HFF-Myc (cell line): Measurements from ENCODE around the gene IL1RAP.
"Not testable (repeated sequence)": the region's sequence is repeated elsewhere in the genome, so short reads cannot be mapped to it uniquely, and the experiment has no call there.

Experiments used
- DNase-seq: peaks from one replicate; pipeline ENCODE4 v3.0.0-alpha.2; 2011; ENCODE audit warnings: low read depth; ENCODE audit errors: extremely low read depth
- H3K4me3 ChIP-seq: replicated peaks from 2 replicates; pipeline ENCODE4 v1.5.1; 2011; ENCODE audit warnings: low read depth, mild to moderate bottlenecking, control low read depth, low read length
- TF ChIP-seq, protein P1 (sequence below): IDR thresholded peaks from 2 replicates; pipeline ENCODE4 v1.5.1; 2012; ENCODE audit warnings: mild to moderate bottlenecking, low read depth, low read length, control low read depth; ENCODE audit errors: missing control alignments

Gene IL1RAP

DNA sequence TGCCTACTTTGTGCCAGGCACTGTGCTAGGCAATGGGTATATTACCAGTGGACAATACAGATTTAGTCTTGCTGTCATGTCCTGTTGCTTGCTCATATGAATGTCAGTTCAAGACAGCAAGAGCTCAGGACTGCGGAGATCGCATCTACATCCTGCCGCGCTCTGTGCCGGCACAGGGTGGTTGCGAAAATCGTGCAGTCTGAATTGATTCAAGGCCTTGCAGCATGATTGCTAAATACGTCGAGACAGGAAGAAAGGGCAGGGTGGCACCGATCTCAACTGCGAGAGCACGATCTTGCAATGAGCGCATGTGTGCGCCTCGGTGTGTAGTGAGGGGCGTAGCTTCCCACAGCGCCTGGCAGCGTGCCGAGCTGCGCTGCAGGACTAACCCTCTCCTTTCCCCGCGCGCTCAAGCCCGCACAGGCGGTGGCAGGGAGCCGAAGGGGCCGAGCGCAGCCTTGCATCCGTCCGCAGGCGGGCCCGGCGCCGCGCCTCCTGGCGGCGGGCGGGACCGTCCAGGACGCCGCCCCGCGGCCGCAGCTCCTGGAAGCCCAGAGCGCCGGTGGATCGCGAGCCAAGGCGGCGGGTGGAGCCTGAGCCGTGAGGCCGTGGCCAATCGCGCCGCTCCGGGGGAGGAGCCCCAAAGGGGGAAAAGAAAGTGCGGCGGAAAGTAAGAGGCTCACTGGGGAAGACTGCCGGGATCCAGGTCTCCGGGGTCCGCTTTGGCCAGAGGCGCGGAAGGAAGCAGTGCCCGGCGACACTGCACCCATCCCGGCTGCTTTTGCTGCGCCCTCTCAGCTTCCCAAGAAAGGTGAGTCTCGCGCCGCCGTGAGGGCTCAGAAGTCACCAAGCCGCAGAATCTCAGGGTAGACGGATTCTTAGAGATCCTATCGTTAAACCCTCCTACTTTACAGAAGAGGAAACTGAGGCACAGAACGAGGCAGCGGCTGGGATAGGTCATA, at the start of gene IL1RAP:
Gene IL1RAP (plus strand): TSS at position 677 of the 962 bp plus-strand sequence. CDS start 50,205 bp downstream, outside the sequence.
- H3K4me3 ChIP-seq = peak within 1 kb of the TSS; percentile 81
- TF ChIP-seq, protein P1, sequence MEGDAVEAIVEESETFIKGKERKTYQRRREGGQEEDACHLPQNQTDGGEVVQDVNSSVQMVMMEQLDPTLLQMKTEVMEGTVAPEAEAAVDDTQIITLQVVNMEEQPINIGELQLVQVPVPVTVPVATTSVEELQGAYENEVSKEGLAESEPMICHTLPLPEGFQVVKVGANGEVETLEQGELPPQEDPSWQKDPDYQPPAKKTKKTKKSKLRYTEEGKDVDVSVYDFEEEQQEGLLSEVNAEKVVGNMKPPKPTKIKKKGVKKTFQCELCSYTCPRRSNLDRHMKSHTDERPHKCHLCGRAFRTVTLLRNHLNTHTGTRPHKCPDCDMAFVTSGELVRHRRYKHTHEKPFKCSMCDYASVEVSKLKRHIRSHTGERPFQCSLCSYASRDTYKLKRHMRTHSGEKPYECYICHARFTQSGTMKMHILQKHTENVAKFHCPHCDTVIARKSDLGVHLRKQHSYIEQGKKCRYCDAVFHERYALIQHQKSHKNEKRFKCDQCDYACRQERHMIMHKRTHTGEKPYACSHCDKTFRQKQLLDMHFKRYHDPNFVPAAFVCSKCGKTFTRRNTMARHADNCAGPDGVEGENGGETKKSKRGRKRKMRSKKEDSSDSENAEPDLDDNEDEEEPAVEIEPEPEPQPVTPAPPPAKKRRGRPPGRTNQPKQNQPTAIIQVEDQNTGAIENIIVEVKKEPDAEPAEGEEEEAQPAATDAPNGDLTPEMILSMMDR = peak; percentile 20
- peak; percentile 49 for DNase-seq

GRCh38 chr3:190467922-190468321, 46.0 kb upstream of the IL1RAP start:
- no peak overlapping the region for H3K4me3 ChIP-seq
- no peak for DNase-seq
- TF ChIP-seq, protein P1 = no peak

- H3K4me3 ChIP-seq, DNase-seq: not testable (repeated sequence)
Observed at GRCh38 chr3:190473261-190473660, 40.6 kb upstream of the IL1RAP start.

DNA sequence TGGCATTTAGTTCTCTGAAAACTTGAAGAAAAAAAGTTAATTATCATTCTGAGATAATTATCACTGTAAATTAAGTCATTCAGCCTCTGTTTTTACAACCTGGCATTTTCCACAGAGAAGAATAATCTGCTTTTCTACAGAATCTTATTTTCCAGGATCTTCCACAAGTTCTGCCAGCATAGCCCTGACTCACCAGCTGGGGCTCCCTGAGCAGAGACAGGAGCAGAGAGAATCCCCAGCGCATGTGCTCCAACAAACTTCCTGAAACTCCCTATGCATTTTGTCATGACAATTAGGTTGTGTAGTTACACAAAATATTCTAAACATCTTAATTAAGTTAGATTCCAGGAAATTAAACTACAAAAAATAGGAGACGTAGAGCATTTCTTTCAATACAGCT, 32.1 kb upstream of the IL1RAP start:
- no peak overlapping the region for H3K4me3 ChIP-seq
- TF ChIP-seq, protein P1 = no peak
- DNase-seq = no peak

DNA sequence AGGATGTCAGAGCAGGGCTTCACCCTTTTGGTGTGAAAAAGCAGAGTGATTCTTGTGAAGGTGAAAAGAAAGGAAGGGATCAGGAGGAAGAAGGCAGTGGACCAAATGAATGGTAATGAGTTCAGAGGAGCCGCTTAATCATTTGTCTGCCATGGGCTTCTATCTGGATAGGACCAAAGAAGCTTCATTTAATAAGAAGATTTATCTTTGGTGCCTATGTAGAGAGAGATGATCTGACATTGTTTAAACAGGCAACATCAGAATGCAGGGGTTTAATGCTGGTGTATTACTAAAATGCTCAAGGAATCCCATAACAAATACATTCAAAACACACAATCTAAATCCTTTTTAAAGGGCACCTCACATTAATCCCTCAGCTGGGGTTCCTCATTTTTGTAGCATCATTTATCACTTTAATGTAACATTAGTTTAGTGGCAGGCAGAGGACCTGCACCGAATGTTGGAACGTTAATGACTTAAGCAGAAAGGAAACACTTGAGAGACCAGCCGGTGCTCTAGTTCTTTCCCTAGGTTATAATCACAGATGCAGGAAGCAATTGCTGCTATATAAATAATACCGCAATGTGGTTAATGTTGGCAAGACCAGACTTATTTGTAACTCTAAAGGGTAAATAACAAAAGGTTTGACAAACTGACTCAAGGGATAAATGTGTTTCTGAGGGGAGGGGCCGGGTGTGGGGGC, 27.9 kb upstream of the IL1RAP start:
- no peak overlapping the region for H3K4me3 ChIP-seq
- no peak for DNase-seq
- TF ChIP-seq, protein P1 = no peak

DNA sequence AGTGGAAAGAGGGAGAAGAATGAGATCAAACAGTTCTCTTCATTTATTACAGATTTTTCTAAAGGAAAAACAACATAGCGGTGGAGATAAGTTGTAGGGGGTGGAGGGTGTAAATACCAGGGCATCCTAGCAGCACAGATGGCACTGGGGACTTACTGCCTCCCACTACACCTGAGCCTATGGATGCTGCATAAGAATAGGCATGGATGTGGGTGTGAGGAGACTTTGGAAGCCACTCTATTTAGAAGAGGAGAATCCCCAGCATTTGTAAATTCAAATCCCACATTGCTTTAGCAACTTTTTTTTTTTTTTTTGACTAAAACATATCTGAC, 27.4 kb upstream of the IL1RAP start:
- DNase-seq = no peak
- TF ChIP-seq, protein P1 = no peak
- H3K4me3 ChIP-seq = no peak overlapping the region

GRCh38 chr3:190486908-190487607, 26.8 kb upstream of the IL1RAP start:
- DNase-seq = no peak
- H3K4me3 ChIP-seq = no peak overlapping the region
- TF ChIP-seq, protein P1 = no peak
